ENCODE data around the gene LYPD5. TPM values are rescaled to one million over a fixed set of nuclear protein-coding genes. Genes with fewer than 3 reads are reported as not detected.
A peak's percentile ranks its signal among the peaks of the same experiment; 100 is the strongest.

The LYPD5 gene
- total RNA-seq, 4 donors from 2014 or later, result 0.35 to 1.4 TPM; not detected in 2

DNA sequence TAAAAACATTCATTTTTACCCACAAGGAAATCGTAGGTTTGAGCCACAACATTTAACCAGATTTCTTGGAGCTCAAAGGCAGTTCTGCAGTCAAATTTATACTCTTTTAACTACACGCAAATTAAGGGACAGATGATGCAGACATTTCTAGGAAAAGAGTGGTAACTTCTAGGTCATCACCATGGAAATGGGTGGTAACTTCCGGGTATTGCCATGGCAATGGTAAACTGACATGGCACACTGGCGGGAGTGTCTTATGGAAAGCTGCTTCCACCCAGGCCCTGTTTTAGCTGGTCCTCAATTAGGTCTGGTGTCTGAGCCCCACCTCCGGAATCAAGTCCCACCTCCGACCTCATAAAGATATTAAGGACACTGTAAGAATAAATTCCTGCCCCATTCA is 10.4 kb upstream of the LYPD5 start:
- H3K27ac ChIP-seq, result no peak overlapping the region
- intact Hi-C loops (cut with DNase I; ENCODE audit: low total_unique reads) (no loop called here), in situ Hi-C loops (cut with MboI; ENCODE audit: low sequenced_read_pairs in 4 of 4) (no loop called here)
- no peaks in the 10 kb centered on the region for H3K4me1 ChIP-seq
- no peaks in the 10 kb centered on the region for H3K9me3 ChIP-seq
- DNase-seq (no peak), ATAC-seq (no peak)
- peaks cover 0 to 3% (median 0%) of the 10 kb centered on the region in 3 donors for H3K27me3 ChIP-seq
- H3K4me3 ChIP-seq, result no peak overlapping the region
- TF ChIP-seq POLR2A (IDR thresholded peaks at IDR 0.05), result no peak
- TF ChIP-seq, protein P1, sequence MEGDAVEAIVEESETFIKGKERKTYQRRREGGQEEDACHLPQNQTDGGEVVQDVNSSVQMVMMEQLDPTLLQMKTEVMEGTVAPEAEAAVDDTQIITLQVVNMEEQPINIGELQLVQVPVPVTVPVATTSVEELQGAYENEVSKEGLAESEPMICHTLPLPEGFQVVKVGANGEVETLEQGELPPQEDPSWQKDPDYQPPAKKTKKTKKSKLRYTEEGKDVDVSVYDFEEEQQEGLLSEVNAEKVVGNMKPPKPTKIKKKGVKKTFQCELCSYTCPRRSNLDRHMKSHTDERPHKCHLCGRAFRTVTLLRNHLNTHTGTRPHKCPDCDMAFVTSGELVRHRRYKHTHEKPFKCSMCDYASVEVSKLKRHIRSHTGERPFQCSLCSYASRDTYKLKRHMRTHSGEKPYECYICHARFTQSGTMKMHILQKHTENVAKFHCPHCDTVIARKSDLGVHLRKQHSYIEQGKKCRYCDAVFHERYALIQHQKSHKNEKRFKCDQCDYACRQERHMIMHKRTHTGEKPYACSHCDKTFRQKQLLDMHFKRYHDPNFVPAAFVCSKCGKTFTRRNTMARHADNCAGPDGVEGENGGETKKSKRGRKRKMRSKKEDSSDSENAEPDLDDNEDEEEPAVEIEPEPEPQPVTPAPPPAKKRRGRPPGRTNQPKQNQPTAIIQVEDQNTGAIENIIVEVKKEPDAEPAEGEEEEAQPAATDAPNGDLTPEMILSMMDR (IDR thresholded peaks at IDR 0.05 in 4 of 5, conservative IDR thresholded peaks at IDR 0.05 in 1 of 5), result no peak
- H3K36me3 ChIP-seq, result no peaks in the 10 kb centered on the region

DNA sequence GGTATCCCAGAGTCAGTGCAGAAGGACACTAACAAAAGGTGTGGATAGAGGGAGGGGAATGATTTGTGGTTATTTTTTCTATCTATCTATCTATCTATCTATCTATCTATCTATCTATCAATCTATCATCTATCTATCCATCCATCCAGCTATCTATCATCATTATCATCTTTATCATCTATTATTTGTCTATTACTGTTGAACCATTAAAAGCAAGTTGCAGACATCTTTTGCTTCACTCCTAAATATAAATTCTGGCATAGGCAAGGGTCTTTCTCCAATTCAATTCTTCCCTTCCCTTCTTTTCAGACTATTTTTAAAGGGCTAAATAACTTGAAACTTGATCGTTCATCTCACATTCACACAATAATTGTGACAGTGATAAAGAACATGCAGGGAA is 10.0 kb upstream of the LYPD5 start:
- intact Hi-C loops (cut with DNase I; ENCODE audit: low total_unique reads) (no loop called here), in situ Hi-C loops (cut with MboI; ENCODE audit: low sequenced_read_pairs in 4 of 4) (no loop called here)
- H3K9me3 ChIP-seq, result no peaks in the 10 kb centered on the region
- H3K27ac ChIP-seq, result no peak overlapping the region
- H3K4me1 ChIP-seq, result no peaks in the 10 kb centered on the region
- H3K36me3 ChIP-seq, result no peaks in the 10 kb centered on the region
- no peak overlapping the region for H3K4me3 ChIP-seq
- DNase-seq, result no peak
- no peak for ATAC-seq
- peaks cover 0 to 3% (median 0%) of the 10 kb centered on the region in 3 donors for H3K27me3 ChIP-seq
- TF ChIP-seq POLR2A (IDR thresholded peaks at IDR 0.05), result no peak
- TF ChIP-seq, protein P1 (IDR thresholded peaks at IDR 0.05 in 4 of 5, conservative IDR thresholded peaks at IDR 0.05 in 1 of 5), result no peak

DNA sequence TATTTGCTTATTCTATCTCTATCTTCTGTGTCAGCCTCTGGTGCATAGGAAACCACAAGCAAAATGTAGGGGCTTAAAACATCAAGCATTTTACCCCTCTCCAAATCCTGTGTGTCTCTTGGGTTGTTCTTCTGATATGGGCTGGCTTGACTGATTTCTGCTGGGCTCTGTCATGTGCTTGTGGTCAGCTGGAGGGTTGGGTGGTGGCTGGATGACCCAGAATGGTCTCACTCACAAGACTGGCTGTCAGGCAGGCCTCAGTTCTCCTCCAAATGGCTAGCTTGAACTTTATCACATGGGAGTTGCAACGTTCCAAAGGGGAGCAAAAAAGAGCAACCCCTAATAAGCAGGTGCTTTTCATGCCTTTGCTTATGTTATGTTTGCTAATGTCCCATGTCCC is 9.6 kb upstream of the LYPD5 start:
- Histone ChIP-seq H3K36me3 (no peaks in the 10 kb centered on the region), H3K9me3 (no peaks in the 10 kb centered on the region), H3K4me1 (no peaks in the 10 kb centered on the region), H3K4me3 (no peak overlapping the region), H3K27ac (no peak overlapping the region), H3K27me3 (peaks cover 0 to 3% (median 0%) of the 10 kb centered on the region in 3 donors)
- DNase-seq, result no peak
- TF ChIP-seq, protein P1 (IDR thresholded peaks at IDR 0.05 in 4 of 5, conservative IDR thresholded peaks at IDR 0.05 in 1 of 5), result no peak
- TF ChIP-seq POLR2A (IDR thresholded peaks at IDR 0.05), result no peak
- ATAC-seq, result no peak
- in situ Hi-C loops (cut with MboI; ENCODE audit: low sequenced_read_pairs in 4 of 4) (no loop called here), intact Hi-C loops (cut with DNase I; ENCODE audit: low total_unique reads) (no loop called here)

DNA sequence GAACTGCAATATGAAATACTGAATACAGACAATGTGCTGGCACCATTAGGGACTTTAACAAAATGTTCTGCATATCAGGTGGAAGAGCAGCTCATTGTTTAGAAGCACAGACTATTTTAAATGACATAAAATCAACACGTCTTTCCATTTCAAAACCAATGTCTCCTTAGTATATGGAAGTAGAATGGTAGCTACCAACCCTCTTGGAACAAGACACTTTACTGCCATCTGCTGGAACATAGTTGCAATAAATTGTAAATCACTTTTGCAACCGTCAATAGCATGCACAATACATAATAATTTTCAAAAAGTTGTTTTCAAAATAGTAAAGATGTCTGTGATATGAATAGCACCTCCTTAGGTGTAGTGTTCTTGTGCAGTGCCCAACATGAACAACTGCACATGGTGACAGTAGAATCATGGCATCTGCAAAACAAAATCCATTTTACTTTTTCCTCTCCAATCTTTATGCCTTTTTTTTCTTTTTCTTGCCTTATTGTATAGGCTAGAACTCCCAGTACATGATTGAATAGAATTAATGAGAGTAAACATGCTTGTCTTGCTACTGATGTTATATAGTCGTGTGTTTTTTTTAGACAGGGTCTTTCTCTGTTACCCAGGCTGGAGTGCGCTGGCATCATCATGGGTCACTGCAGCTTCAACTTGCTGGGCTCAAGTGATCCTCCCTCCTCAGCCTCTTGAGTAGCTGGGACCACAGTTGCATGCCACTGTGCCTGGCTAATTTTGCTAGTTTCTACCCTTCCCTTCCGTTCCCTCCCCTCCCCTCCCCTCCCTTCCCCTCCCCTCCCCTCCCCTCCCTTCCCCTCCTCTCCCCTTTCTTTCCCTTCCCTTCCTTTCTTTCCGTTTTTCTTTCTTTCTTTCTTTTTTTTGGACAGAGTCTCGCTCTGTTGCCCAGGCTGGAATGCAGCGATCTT is 7.8 kb upstream of the LYPD5 start:
- intact Hi-C loops (cut with DNase I; ENCODE audit: low total_unique reads), result loop anchor here (1.0 kb wide), 1 partner anchor 65 kb away; no protein-coding TSS in a partner anchor
- DNase-seq, result no peak

More for the DNA sequence above, 7.8 kb upstream of the LYPD5 start:
- no peak overlapping the region for H3K27ac ChIP-seq
- H3K27me3 ChIP-seq, result peaks cover 0 to 3% (median 0%) of the 10 kb centered on the region in 3 donors
- TF ChIP-seq, protein P1 (IDR thresholded peaks at IDR 0.05 in 4 of 5, conservative IDR thresholded peaks at IDR 0.05 in 1 of 5), result peak in 3 of 5 experiments; percentile 24 to 53 (median 34)
- no peak for TF ChIP-seq POLR2A (IDR thresholded peaks at IDR 0.05)
- no peaks in the 10 kb centered on the region for H3K4me1 ChIP-seq
- in situ Hi-C loops (cut with MboI; ENCODE audit: low sequenced_read_pairs in 4 of 4), result no loop called here
- H3K36me3 ChIP-seq, result no peaks in the 10 kb centered on the region
- no peak for ATAC-seq
- H3K9me3 ChIP-seq, result no peaks in the 10 kb centered on the region
- H3K4me3 ChIP-seq, result no peak overlapping the region
